ENCODE measurements around the gene ZSCAN26.

The ZSCAN26 gene

DNA sequence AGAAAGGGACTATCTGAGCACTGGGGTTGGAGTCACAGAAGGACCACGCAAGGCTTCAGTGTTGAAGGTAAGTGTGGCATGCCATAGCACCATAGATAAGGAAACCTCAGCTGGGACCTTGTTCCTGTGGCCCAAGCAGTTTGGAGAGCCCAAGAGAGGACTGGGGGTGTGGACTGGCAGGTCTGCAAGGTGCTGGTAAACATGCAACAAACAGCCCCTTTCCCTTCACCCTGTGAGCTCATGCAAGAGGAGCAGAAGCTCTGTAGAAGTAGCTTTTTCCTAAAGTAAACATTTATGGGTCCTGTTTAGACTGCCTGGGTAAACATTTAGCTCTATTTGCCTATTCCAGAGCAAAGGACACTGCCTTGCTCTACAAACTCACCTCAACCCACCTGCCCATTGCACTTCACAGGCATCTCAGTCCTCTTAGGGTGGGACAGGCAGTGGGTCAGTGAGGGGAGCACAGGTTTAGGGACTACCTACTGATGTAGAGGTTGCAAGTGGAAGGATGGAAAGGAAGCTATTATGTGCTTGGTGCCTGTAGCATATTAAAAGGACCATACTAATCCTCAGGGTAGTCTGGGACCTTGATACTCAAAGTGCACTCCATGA lies 57.0 kb downstream of the ZSCAN26 start:
- no peak for DNase-seq

- no peak for DNase-seq
These were observed 59.5 kb downstream of the ZSCAN26 start for GRCh38 chr6:28326371-28326948.

Data from NCI-H226 (cell line).